HCT116 (cell line): ENCODE data around the gene LGALS9. TPM values are rescaled to one million over a fixed set of nuclear protein-coding genes. Genes with fewer than 3 reads are reported as not detected.
A peak's percentile ranks its signal among the peaks of the same experiment; 100 is the strongest.
"Not testable (repeated sequence)": the region's sequence is repeated elsewhere in the genome, so short reads cannot be mapped to it uniquely, and the experiment has no call there.

Experiments used
- ATAC-seq: fragments of 200-7000 bp; cut with Tn5 transposase; 2 replicates; pipeline ENCODE4 v1.9.1; 2020; ENCODE audit warnings: mild to moderate bottlenecking, moderate library complexity
- BruUV-seq: library from RNA; stranded (reverse); fragments of 400-500 nt; replicated peaks from 2 replicates; lab custom pipeline; 2021; lab: Mats Ljungman, UMichigan
- CTCF ChIA-PET: fragments of 300-600 bp; sonication (Branson Sonifier 250); formaldehyde crosslinking; loops from one replicate; lab custom pipeline; 2021; ENCODE audit warnings: antibody characterized with exemption; lab: Charles Lee
- POLR2A ChIA-PET: fragments of 300-600, 350-600 bp; sonication (Branson Sonifier 250); formaldehyde crosslinking; loops from one replicate; lab custom pipeline; 2021; ENCODE audit warnings: antibody characterized with exemption; lab: Charles Lee
- RAD21 ChIA-PET, 2 experiments: fragments of 300-600 bp; sonication (Branson Sonifier 250); formaldehyde crosslinking; loops; one replicate each; lab custom pipeline; 2023; ENCODE audit warnings: low total read pairs in 2 of 2; ENCODE audit not compliant: uncharacterized antibody in 2 of 2, unreplicated experiment in 2 of 2, low non-redundant PET in 1 of 2; lab: Charles Lee
- DNase-seq: peaks from one replicate; pipeline ENCODE4 v3.0.0-alpha.2; 2010; ENCODE audit warnings: low read depth, low spot score
- H2AFZ ChIP-seq: fragments of 200-600 bp; shearing (Covaris generic), sonication (generic); 2 replicates; pipeline ENCODE4 v1.6.1; 2017; ENCODE audit warnings: low read depth, mixed run types, mixed read lengths, antibody characterized with exemption, low read length; ENCODE audit not compliant: poor library complexity, severe bottlenecking
- H3K27ac ChIP-seq: 2 replicates; pipeline ENCODE4 v1.5.1; 2012; ENCODE audit warnings: low read depth, low read length
- H3K27me3 ChIP-seq: fragments of 200-600 bp; sonication (generic); 2 replicates; pipeline ENCODE4 v1.6.1; 2016; ENCODE audit warnings: mixed run types, low read length, mixed read lengths; ENCODE audit not compliant: insufficient read depth
- H3K36me3 ChIP-seq, 2 experiments: fragments of 200-500 bp in 1 of 2; fragments of 200-600 bp in 1 of 2; sonication (Bioruptor generic) in 1 of 2; sonication (generic) in 1 of 2; 2 replicates each; pipeline versions ENCODE4 v1.5.1 to v1.6.1; 2014 to 2016; ENCODE audit warnings: low read length in 2 of 2, inconsistent platforms in 1 of 2, mixed read lengths in 1 of 2, mixed run types in 1 of 2; ENCODE audit not compliant: insufficient read depth in 2 of 2, control insufficient read depth in 1 of 2
- H3K4me1 ChIP-seq, 2 experiments: fragments of 200-600 bp in 1 of 2; sonication (generic) in 1 of 2; 2 replicates each; pipeline versions ENCODE4 v1.5.1 to v1.6.1; 2012 to 2017; ENCODE audit warnings: low read length in 2 of 2, inconsistent platforms in 1 of 2, mild to moderate bottlenecking in 1 of 2, mixed read lengths in 1 of 2, mixed run types in 1 of 2, moderate library complexity in 1 of 2; ENCODE audit not compliant: insufficient read depth in 2 of 2, control insufficient read depth in 1 of 2
- H3K4me2 ChIP-seq: fragments of 200-600 bp; sonication (generic); 2 replicates; pipeline ENCODE4 v1.6.1; 2017; ENCODE audit warnings: mixed run types, low read length, mixed read lengths
- H3K4me3 ChIP-seq, 2 experiments: fragments of 200-600 bp in 1 of 2; sonication (generic) in 1 of 2; replicated peaks in 1 of 2; 2 replicates each; pipeline ENCODE4 v1.5.1; 2011 to 2016; ENCODE audit warnings: low read length in 2 of 2, control low read depth in 1 of 2, low read depth in 1 of 2, mild to moderate bottlenecking in 1 of 2, mixed read lengths in 1 of 2, mixed run types in 1 of 2
- H3K79me2 ChIP-seq: fragments of 200-600 bp; sonication (generic); 2 replicates; pipeline ENCODE4 v1.6.1; 2017; ENCODE audit warnings: mild to moderate bottlenecking, mixed run types, low read length, moderate library complexity, mixed read lengths; ENCODE audit not compliant: insufficient read depth
- H3K9ac ChIP-seq: fragments of 200-600 bp; sonication (generic); 2 replicates; pipeline ENCODE4 v1.6.1; 2016; ENCODE audit warnings: low read length, mixed read lengths
- H3K9me2 ChIP-seq: fragments of 200-600 bp; sonication (generic), shearing (Covaris generic); 2 replicates; pipeline ENCODE4 v1.6.1; 2017; ENCODE audit warnings: mixed run types, mild to moderate bottlenecking, moderate library complexity; ENCODE audit not compliant: insufficient read depth
- H3K9me3 ChIP-seq, 2 experiments: fragments of 200-500 bp in 1 of 2; fragments of 200-600 bp in 1 of 2; sonication (Bioruptor generic) in 1 of 2; sonication (generic) in 1 of 2; 2 replicates each; pipeline ENCODE4 v1.6.1; 2014 to 2017; ENCODE audit warnings: low read length in 2 of 2, mixed read lengths in 2 of 2, inconsistent platforms in 1 of 2, low read depth in 1 of 2, mild to moderate bottlenecking in 1 of 2, mixed run types in 1 of 2, moderate library complexity in 1 of 2; ENCODE audit not compliant: control insufficient read depth in 1 of 2, insufficient read depth in 1 of 2
- H4K20me1 ChIP-seq: fragments of 200-600 bp; sonication (generic), shearing (Covaris generic); 2 replicates; pipeline ENCODE4 v1.6.1; 2017; ENCODE audit warnings: mixed run types, mild to moderate bottlenecking, moderate library complexity; ENCODE audit not compliant: insufficient read depth
- ATF3 ChIP-seq: IDR thresholded peaks from 2 replicates; pipeline ENCODE4 v1.6.1; 2012
- CTCF ChIP-seq, 3 experiments: fragments of 200-600 bp in 1 of 3; sonication (generic) in 1 of 3; IDR thresholded peaks in 2 of 3; conservative IDR thresholded peaks in 1 of 3; 2 replicates each; pipeline ENCODE4 v1.5.1; 2012 to 2017; ENCODE audit warnings: low read depth in 2 of 3, low read length in 2 of 3, antibody characterized with exemption in 1 of 3, borderline replicate concordance in 1 of 3, control low read depth in 1 of 3, mild to moderate bottlenecking in 1 of 3, mixed read lengths in 1 of 3, mixed run types in 1 of 3, moderate library complexity in 1 of 3; ENCODE audit not compliant: insufficient read depth in 1 of 3
- ELF1 ChIP-seq: IDR thresholded peaks from 2 replicates; pipeline ENCODE4 v1.6.1; 2012; ENCODE audit warnings: low read depth, borderline replicate concordance
- RAD21 ChIP-seq: IDR thresholded peaks from 2 replicates; pipeline ENCODE4 v1.6.1; 2012; ENCODE audit warnings: low read depth, mild to moderate bottlenecking
- SIN3A ChIP-seq: IDR thresholded peaks from 2 replicates; pipeline ENCODE4 v1.6.1; 2012; ENCODE audit warnings: low read depth
- TCF7L2 ChIP-seq: IDR thresholded peaks from 2 replicates; pipeline ENCODE4 v1.7.0; 2011; ENCODE audit warnings: borderline replicate concordance, inconsistent platforms; ENCODE audit not compliant: insufficient read depth, insufficient read length; ENCODE audit errors: extremely low read depth
- intact Hi-C: fragments of 100-400 bp; cut with micrococcal nuclease; formaldehyde crosslinking; loops from 2 replicates; pipeline ENCODE4 v1.10.0; 2022
- total RNA-seq: library from RNA; stranded (reverse); gene quantifications from one replicate; pipeline ENCODE4 v1.2.1, GENCODE V29; 2021; ENCODE audit not compliant: unreplicated experiment
- TF ChIP-seq, protein P1 (sequence below): IDR thresholded peaks from 2 replicates; pipeline ENCODE4 v1.6.1; 2012

The LGALS9 gene
- total RNA-seq, 1 experiment from 2014 or later: 1.9 TPM

- peak overlapping the region; percentile 18 for H3K4me2 ChIP-seq
- ChIA-PET POLR2A (interaction anchor here (0.9 kb wide), 1 partner anchor 102 kb away, joined by 4 read pairs; no protein-coding TSS in a partner anchor), CTCF (interaction anchor here (0.8 to 3.1 kb wide), 30 partner anchors 8 to 448 kb away, joined by 3 to 76 read pairs (median 4); partner anchors contain the start of gene LYRM9)
- H3K4me1 ChIP-seq: peaks cover 3 to 6% of the 10 kb centered on the region in 2 experiments; a peak in 2 of 4 replicates
- H3K79me2 ChIP-seq: no peaks in the 10 kb centered on the region
- no TSS peak for BruUV-seq
- DNase-seq: peak; percentile 76
- intact Hi-C loops: loop anchor here (1.0 to 5.0 kb wide), 4 partner anchors 101 to 408 kb away; no protein-coding TSS in a partner anchor
- H3K36me3 ChIP-seq: no peaks in the 10 kb centered on the region
- H2AFZ ChIP-seq: peak overlapping the region; percentile 47
- H4K20me1 ChIP-seq: no peaks in the 10 kb centered on the region
- H3K27me3 ChIP-seq: no peaks in the 10 kb centered on the region
- H3K9me3 ChIP-seq: no peaks in the 10 kb centered on the region
- peak; percentile 97 for ATAC-seq
- no peak overlapping the region for H3K4me3 ChIP-seq
- H3K9ac ChIP-seq: no peak overlapping the region
- H3K9me2 ChIP-seq: no peaks in the 10 kb centered on the region
- peak overlapping the region; percentile 13; the same call in 1 of the 2 replicates for H3K27ac ChIP-seq
- TF ChIP-seq RAD21 (peak; percentile 78), ELF1 (peak; percentile 78), CTCF (IDR thresholded peaks at IDR 0.05 in 2 of 3, conservative IDR thresholded peaks at IDR 0.05 in 1 of 3; ENCODE audit: borderline replicate concordance in 1 of 3, insufficient read depth in 1 of 3, low read depth in 2 of 3, low read length in 2 of 3) (peak; percentile 88 to 99 (median 99)), TCF7L2 (peak; percentile 32), ATF3 (no peak), SIN3A (no peak)
- TF ChIP-seq, protein P1, sequence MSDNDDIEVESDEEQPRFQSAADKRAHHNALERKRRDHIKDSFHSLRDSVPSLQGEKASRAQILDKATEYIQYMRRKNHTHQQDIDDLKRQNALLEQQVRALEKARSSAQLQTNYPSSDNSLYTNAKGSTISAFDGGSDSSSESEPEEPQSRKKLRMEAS: 0 out of 2 replicates have a peak, but pooled peaks have one; percentile 54
- TF ChIP-seq, all 23 proteins: peak for 5
- RAD21 ChIA-PET: interaction anchor here (1.1 to 1.4 kb wide), 4 partner anchors 101 to 419 kb away, joined by 3 to 11 read pairs (median 6); no protein-coding TSS in a partner anchor
Observed at GRCh38 chr17:27654654-27655524, 23.9 kb downstream of the LGALS9 start.

- H3K4me2 ChIP-seq, H3K4me3 ChIP-seq, H3K36me3 ChIP-seq, H3K27ac ChIP-seq, DNase-seq, H4K20me1 ChIP-seq, H3K27me3 ChIP-seq, ATAC-seq, H3K79me2 ChIP-seq, H2AFZ ChIP-seq, H3K9me3 ChIP-seq, POLR2A ChIA-PET, H3K4me1 ChIP-seq, BruUV-seq, H3K9me2 ChIP-seq, H3K9ac ChIP-seq: not testable (repeated sequence)
- CTCF ChIA-PET: interaction anchor here (1.0 to 3.1 kb wide), 12 partner anchors 11 to 419 kb away, joined by 3 to 76 read pairs (median 9); partner anchors contain the start of gene LYRM9
- RAD21 ChIA-PET: interaction anchor here (1.1 to 1.4 kb wide), 3 partner anchors 101 to 225 kb away, joined by 3 to 11 read pairs (median 9); no protein-coding TSS in a partner anchor
- intact Hi-C loops: loop anchor here (2.0 kb wide), 1 partner anchor 225 kb away; no protein-coding TSS in a partner anchor
Observed at GRCh38 chr17:27655525-27656111, 24.6 kb downstream of the LGALS9 start.
